PC-3 (cell line): ENCODE results near the gene KLHL7.

Experiments
- EZH2 ChIP-seq: fragments of 300-600 bp; sonication (generic); IDR thresholded peaks from one replicate; pipeline ENCODE4 v1.6.1; 2017; ENCODE audit warnings: antibody characterized with exemption, mild to moderate bottlenecking, low read length; ENCODE audit not compliant: unreplicated experiment
- EZH2phosphoT487 ChIP-seq: fragments of 300-600 bp; sonication (generic); IDR thresholded peaks from 2 replicates; pipeline ENCODE4 v1.6.1; 2018; ENCODE audit warnings: mild to moderate bottlenecking, antibody characterized with exemption, low read length, borderline replicate concordance
- TF ChIP-seq, protein P1 (sequence below): fragments of 300-600 bp; sonication (generic); conservative IDR thresholded peaks from 2 replicates; pipeline ENCODE4 v1.5.1; 2017; ENCODE audit warnings: antibody characterized with exemption, low read depth, mild to moderate bottlenecking, low read length

DNA sequence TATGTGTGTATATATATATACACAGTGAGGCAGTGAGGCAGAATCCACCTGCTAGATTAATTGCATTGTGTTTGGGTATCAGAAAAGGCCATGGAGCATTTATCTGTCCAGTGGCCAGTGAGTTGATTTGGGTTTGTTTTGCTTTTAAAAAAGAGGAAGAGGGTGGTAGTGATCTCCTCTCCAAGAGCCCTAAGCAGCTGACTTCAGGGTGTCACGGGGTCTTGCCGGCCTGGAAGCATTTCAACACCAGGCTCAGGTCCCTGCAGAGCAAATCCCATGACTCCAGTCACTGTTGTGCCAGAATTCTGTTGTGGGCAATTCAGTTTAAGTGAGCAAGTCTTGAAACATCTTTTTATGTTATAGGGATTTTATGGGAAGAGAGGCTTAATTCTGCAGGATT is 110.4 kb downstream of the KLHL7 start:
- TF ChIP-seq, protein P1, sequence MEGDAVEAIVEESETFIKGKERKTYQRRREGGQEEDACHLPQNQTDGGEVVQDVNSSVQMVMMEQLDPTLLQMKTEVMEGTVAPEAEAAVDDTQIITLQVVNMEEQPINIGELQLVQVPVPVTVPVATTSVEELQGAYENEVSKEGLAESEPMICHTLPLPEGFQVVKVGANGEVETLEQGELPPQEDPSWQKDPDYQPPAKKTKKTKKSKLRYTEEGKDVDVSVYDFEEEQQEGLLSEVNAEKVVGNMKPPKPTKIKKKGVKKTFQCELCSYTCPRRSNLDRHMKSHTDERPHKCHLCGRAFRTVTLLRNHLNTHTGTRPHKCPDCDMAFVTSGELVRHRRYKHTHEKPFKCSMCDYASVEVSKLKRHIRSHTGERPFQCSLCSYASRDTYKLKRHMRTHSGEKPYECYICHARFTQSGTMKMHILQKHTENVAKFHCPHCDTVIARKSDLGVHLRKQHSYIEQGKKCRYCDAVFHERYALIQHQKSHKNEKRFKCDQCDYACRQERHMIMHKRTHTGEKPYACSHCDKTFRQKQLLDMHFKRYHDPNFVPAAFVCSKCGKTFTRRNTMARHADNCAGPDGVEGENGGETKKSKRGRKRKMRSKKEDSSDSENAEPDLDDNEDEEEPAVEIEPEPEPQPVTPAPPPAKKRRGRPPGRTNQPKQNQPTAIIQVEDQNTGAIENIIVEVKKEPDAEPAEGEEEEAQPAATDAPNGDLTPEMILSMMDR = no peak
- TF ChIP-seq EZH2 (no peak), EZH2phosphoT487 (no peak)
